Suprapubic skin (tissue), 3 donors: ENCODE data around the gene RASL12.

Source experiments
- EP300 ChIP-seq: sonication (generic); formaldehyde crosslinking; IDR thresholded peaks from one replicate; pipeline ENCODE4 v1.6.1; 2017; ENCODE audit warnings: antibody characterized with exemption
- POLR2A ChIP-seq, 2 donors: fragments of 450-650 bp; IDR thresholded peaks; one replicate each; pipeline ENCODE4 v1.6.1; 2017; ENCODE audit warnings: antibody characterized with exemption in 2 of 2, mild to moderate bottlenecking in 2 of 2, moderate library complexity in 2 of 2
- TF ChIP-seq, protein P1 (sequence below), 2 donors: fragments of 200-600 bp in 1 of 2; fragments of 450-650 bp in 1 of 2; sonication (generic) in 1 of 2; IDR thresholded peaks; one replicate each; pipeline ENCODE4 v1.5.1; 2016 to 2019; ENCODE audit warnings: antibody characterized with exemption in 2 of 2, mild to moderate bottlenecking in 1 of 2, moderate library complexity in 1 of 2

DNA sequence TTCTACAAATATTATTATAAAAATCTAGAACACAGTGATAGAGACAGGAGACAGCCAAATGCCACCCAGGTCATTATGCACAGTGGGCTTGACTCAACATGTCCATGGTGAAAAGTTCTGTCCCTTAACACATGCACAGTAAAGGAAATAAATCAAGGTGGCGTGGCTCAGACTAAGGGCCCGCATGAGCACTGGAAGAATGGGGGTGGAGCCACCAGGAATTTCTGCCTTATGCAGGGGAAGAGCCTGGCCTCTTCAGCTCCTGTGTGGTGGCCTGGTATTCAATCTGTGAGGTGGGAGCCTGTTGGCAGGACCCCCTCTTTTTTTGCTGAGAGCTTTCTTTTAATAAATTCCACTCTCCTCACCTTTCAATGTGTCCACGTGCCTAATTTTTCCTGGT lies 60.9 kb downstream of the RASL12 start:
- no peak for TF ChIP-seq POLR2A (IDR thresholded peaks at IDR 0.05)
- TF ChIP-seq, protein P1, sequence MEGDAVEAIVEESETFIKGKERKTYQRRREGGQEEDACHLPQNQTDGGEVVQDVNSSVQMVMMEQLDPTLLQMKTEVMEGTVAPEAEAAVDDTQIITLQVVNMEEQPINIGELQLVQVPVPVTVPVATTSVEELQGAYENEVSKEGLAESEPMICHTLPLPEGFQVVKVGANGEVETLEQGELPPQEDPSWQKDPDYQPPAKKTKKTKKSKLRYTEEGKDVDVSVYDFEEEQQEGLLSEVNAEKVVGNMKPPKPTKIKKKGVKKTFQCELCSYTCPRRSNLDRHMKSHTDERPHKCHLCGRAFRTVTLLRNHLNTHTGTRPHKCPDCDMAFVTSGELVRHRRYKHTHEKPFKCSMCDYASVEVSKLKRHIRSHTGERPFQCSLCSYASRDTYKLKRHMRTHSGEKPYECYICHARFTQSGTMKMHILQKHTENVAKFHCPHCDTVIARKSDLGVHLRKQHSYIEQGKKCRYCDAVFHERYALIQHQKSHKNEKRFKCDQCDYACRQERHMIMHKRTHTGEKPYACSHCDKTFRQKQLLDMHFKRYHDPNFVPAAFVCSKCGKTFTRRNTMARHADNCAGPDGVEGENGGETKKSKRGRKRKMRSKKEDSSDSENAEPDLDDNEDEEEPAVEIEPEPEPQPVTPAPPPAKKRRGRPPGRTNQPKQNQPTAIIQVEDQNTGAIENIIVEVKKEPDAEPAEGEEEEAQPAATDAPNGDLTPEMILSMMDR (IDR thresholded peaks at IDR 0.05): no peak
- TF ChIP-seq EP300: no peak
